Endothelial cell of umbilical vein (primary cell): ENCODE results near the gene KRTAP10-8. TPM values are rescaled to one million over a fixed set of nuclear protein-coding genes. Genes with fewer than 3 reads are reported as not detected.

ENCODE experiments used
- BruUV-seq: library from RNA; stranded (reverse); fragments of 400-500 nt; replicated peaks from 2 replicates; lab custom pipeline; 2021; lab: Mats Ljungman, UMichigan
- CTCF ChIA-PET: fragments of 300-600, 350-600 bp; sonication (Branson Sonifier 250); formaldehyde crosslinking; loops from one replicate; lab custom pipeline; 2021; ENCODE audit warnings: antibody characterized with exemption, inconsistent platforms; lab: Charles Lee
- POLR2A ChIA-PET: fragments of 300-600, 350-600 bp; sonication (Branson Sonifier 250); formaldehyde crosslinking; loops from one replicate; lab custom pipeline; 2021; ENCODE audit warnings: antibody characterized with exemption, inconsistent platforms; lab: Charles Lee
- DNase-seq: peaks from one replicate; pipeline ENCODE4 v3.0.0-alpha.2; 2011; ENCODE audit warnings: low read depth, low spot score
- FAIRE-seq: peaks from 2 replicates; lab custom pipeline; 2011; peaks lifted over from hg19 to GRCh38; lab: Jason Lieb, UNC
- H2AFZ ChIP-seq: 2 replicates; pipeline ENCODE4 v1.6.0; 2012; ENCODE audit warnings: low read depth, low read length, control low read depth, inconsistent platforms
- H3K27ac ChIP-seq: 2 replicates; pipeline ENCODE4 v1.5.1; 2011; ENCODE audit warnings: low read depth, mild to moderate bottlenecking, control low read depth, low read length, moderate library complexity; ENCODE audit not compliant: insufficient read depth
- H3K27me3 ChIP-seq, 2 experiments: 2 replicates each; pipeline versions ENCODE4 v1.6.0 to v1.6.1; 2011; ENCODE audit warnings: low read length in 2 of 2, mixed read lengths in 1 of 2; ENCODE audit not compliant: control insufficient read depth in 2 of 2, insufficient read depth in 2 of 2
- H3K36me3 ChIP-seq, 2 experiments: 2 replicates in 1 of 2; 3 replicates in 1 of 2; pipeline ENCODE4 v1.5.1; 2011; ENCODE audit warnings: low read length in 2 of 2, mild to moderate bottlenecking in 1 of 2, moderate library complexity in 1 of 2; ENCODE audit not compliant: control insufficient read depth in 2 of 2, insufficient read depth in 2 of 2; ENCODE audit errors: extremely low read depth in 1 of 2
- H3K4me1 ChIP-seq: 3 replicates; pipeline ENCODE4 v1.5.1; 2011; ENCODE audit warnings: mild to moderate bottlenecking, low read length; ENCODE audit not compliant: control insufficient read depth, insufficient read depth; ENCODE audit errors: extremely low read depth
- H3K4me2 ChIP-seq: 2 replicates; pipeline ENCODE4 v1.6.1; 2011; ENCODE audit warnings: low read length, control low read depth, mixed read lengths; ENCODE audit not compliant: insufficient read depth
- H3K4me3 ChIP-seq, 3 experiments: fragments of 200-600 bp in 1 of 3; sonication (generic), shearing (Covaris generic) in 1 of 3; replicated peaks in 1 of 3; 2 replicates each; pipeline ENCODE4 v1.5.1; 2011 to 2016; ENCODE audit warnings: control low read depth in 3 of 3, low read length in 3 of 3, mild to moderate bottlenecking in 2 of 3, inconsistent platforms in 1 of 3, low read depth in 1 of 3, moderate library complexity in 1 of 3; ENCODE audit not compliant: insufficient read depth in 1 of 3
- H3K79me2 ChIP-seq: 2 replicates; pipeline ENCODE4 v1.6.0; 2012; ENCODE audit warnings: low read length, inconsistent platforms; ENCODE audit not compliant: control insufficient read depth, insufficient read depth
- H3K9ac ChIP-seq: replicated peaks from 2 replicates; pipeline ENCODE3; 2011; ENCODE audit warnings: low read length, control low read depth; ENCODE audit not compliant: insufficient read depth; ENCODE audit errors: extremely low read depth
- H3K9me1 ChIP-seq: replicated peaks from 3 replicates; pipeline ENCODE4 v1.6.0; 2011; ENCODE audit warnings: mild to moderate bottlenecking, low read length; ENCODE audit not compliant: control insufficient read depth, insufficient read depth; ENCODE audit errors: extremely low read depth
- H3K9me3 ChIP-seq: replicated peaks from 2 replicates; pipeline ENCODE4 v1.5.1; 2012; ENCODE audit warnings: low read length, inconsistent platforms; ENCODE audit not compliant: control insufficient read depth, insufficient read depth
- H4K20me1 ChIP-seq: replicated peaks from 2 replicates; pipeline ENCODE3; 2011; ENCODE audit warnings: mild to moderate bottlenecking, low read length; ENCODE audit not compliant: control insufficient read depth, insufficient read depth; ENCODE audit errors: extremely low read depth
- EZH2 ChIP-seq: IDR thresholded peaks from 2 replicates; pipeline ENCODE4 v1.6.1; 2012; ENCODE audit warnings: borderline replicate concordance, low read depth, mild to moderate bottlenecking, moderate library complexity, low read length, inconsistent platforms; ENCODE audit not compliant: severe bottlenecking
- FOS ChIP-seq: IDR thresholded peaks from 2 replicates; pipeline ENCODE4 v1.6.1; 2011; ENCODE audit warnings: mild to moderate bottlenecking, low read length, moderate library complexity, borderline replicate concordance; ENCODE audit not compliant: insufficient read depth
- GATA2 ChIP-seq: IDR thresholded peaks from 2 replicates; pipeline ENCODE4 v1.7.0; 2011; ENCODE audit warnings: low read depth, mild to moderate bottlenecking, moderate library complexity, mixed read lengths, low read length; ENCODE audit not compliant: insufficient read length, insufficient read depth
- JUN ChIP-seq: IDR thresholded peaks from 2 replicates; pipeline ENCODE4 v1.6.1; 2011; ENCODE audit warnings: borderline replicate concordance, low read depth; ENCODE audit not compliant: insufficient read length, insufficient read depth
- MYC ChIP-seq: IDR thresholded peaks from one replicate; pipeline ENCODE4 v1.6.1; 2011; ENCODE audit warnings: mild to moderate bottlenecking, low read depth, low read length
- POLR2A ChIP-seq: IDR thresholded peaks from 2 replicates; pipeline ENCODE4 v1.6.1; 2012; ENCODE audit warnings: low read depth, mild to moderate bottlenecking, control low read depth, low read length
- POLR2AphosphoS5 ChIP-seq: IDR thresholded peaks from 2 replicates; pipeline ENCODE4 v1.6.1; 2012; ENCODE audit warnings: low read depth, mild to moderate bottlenecking, control low read depth, low read length, moderate library complexity; ENCODE audit not compliant: insufficient read depth
- dilution Hi-C: fragments of 300-500 bp; cut with MboI; formaldehyde crosslinking; loops from one replicate; pipeline ENCODE4 v1.15.0; 2019; ENCODE audit warnings: low sequenced_read_pairs; ENCODE audit not compliant: extremely low pct_ligation_motif_present
- intact Hi-C: fragments of 100-400 bp; cut with micrococcal nuclease; formaldehyde crosslinking; loops from one replicate; pipeline ENCODE4 v1.10.0; 2022
- polyA plus RNA-seq, 4 experiments: library from polyadenylated mRNA; depleted of rRNA in 3 of 4; stranded (reverse) in 3 of 4; unstranded in 1 of 4; fragments of >200 nt; gene quantifications; 2 replicates each; pipeline versions ENCODE4 v1.2.1 to v1.2.3, GENCODE V29; 2011 to 2012; ENCODE audit warnings: missing spikeins in 1 of 4
- total RNA-seq: library from RNA; stranded (reverse); gene quantifications from 2 replicates; pipeline ENCODE4 v1.2.3, GENCODE V29; 2021
- TF ChIP-seq, protein P1 (sequence below): IDR thresholded peaks from 2 replicates; pipeline ENCODE4 v1.6.1; 2011; ENCODE audit not compliant: insufficient read depth, insufficient read length
- TF ChIP-seq, protein P2 (sequence below), 2 donors: IDR thresholded peaks; 1 replicate in 1 of 2; 2 replicates in 1 of 2; pipeline ENCODE4 v1.5.1; 2011; ENCODE audit warnings: low read length in 2 of 2, mild to moderate bottlenecking in 2 of 2, moderate library complexity in 2 of 2, control low read depth in 1 of 2, inconsistent platforms in 1 of 2, low read depth in 1 of 2; ENCODE audit not compliant: insufficient read depth in 1 of 2; ENCODE audit errors: extremely low read depth in 1 of 2

KRTAP10-8 gene
- total and polyA plus RNA-seq, 2 donors (not counting 3 experiments of a cell fraction or from before 2014, with no cell fraction given), result not detected

DNA sequence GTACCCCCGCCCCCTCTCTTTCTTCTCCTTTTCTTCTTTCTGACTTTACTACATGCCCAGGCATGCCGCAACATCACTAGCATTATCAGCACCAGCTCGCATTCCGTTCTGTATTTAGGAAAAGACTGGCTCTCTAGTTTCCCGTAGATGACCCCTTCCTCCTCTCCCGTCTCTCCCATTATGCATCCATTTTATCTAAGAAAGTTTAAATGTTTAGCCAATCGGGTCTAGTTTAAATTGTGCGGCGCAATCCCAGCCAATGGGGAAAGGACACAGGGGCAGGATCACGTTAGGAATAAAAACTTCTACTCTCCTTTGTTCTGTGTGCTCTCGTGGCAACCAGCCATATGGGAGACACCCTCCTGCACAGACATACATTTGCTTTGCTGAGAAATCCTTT is 13.8 kb upstream of the KRTAP10-8 start:
- no peaks in the 10 kb centered on the region for H3K4me1 ChIP-seq
- H4K20me1 ChIP-seq, result no peaks in the 10 kb centered on the region
- H3K36me3 ChIP-seq, result no peaks in the 10 kb centered on the region
- H3K9me1 ChIP-seq, result no peaks in the 10 kb centered on the region
- TF ChIP-seq POLR2AphosphoS5, result no peak
- TF ChIP-seq POLR2A, result no peak
- no peak for TF ChIP-seq FOS
- TF ChIP-seq, protein P1, sequence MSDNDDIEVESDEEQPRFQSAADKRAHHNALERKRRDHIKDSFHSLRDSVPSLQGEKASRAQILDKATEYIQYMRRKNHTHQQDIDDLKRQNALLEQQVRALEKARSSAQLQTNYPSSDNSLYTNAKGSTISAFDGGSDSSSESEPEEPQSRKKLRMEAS, result no peak
- no peak for TF ChIP-seq GATA2
- TF ChIP-seq MYC, result no peak
- no peak for TF ChIP-seq JUN
- TF ChIP-seq, protein P2, sequence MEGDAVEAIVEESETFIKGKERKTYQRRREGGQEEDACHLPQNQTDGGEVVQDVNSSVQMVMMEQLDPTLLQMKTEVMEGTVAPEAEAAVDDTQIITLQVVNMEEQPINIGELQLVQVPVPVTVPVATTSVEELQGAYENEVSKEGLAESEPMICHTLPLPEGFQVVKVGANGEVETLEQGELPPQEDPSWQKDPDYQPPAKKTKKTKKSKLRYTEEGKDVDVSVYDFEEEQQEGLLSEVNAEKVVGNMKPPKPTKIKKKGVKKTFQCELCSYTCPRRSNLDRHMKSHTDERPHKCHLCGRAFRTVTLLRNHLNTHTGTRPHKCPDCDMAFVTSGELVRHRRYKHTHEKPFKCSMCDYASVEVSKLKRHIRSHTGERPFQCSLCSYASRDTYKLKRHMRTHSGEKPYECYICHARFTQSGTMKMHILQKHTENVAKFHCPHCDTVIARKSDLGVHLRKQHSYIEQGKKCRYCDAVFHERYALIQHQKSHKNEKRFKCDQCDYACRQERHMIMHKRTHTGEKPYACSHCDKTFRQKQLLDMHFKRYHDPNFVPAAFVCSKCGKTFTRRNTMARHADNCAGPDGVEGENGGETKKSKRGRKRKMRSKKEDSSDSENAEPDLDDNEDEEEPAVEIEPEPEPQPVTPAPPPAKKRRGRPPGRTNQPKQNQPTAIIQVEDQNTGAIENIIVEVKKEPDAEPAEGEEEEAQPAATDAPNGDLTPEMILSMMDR (IDR thresholded peaks at IDR 0.05; ENCODE audit: extremely low read depth in 1 of 2, insufficient read depth in 1 of 2, low read depth in 1 of 2, low read length in 2 of 2), result no peak
- TF ChIP-seq EZH2, result no peak
- intact Hi-C loops, result no loop called here
- H2AFZ ChIP-seq, result no peak overlapping the region
- DNase-seq, result no peak
- H3K9me3 ChIP-seq, result no peaks in the 10 kb centered on the region
- peaks cover 0 to 2% of the 10 kb centered on the region in 2 experiments for H3K27me3 ChIP-seq
- no peak overlapping the region for H3K27ac ChIP-seq
- dilution Hi-C loops, result no loop called here
- H3K9ac ChIP-seq, result no peak overlapping the region
- no peak overlapping the region for H3K4me2 ChIP-seq
- POLR2A ChIA-PET, result no interaction called here
- no TSS peak for BruUV-seq
- no peak for FAIRE-seq
- no peak overlapping the region for H3K4me3 ChIP-seq
- no peaks in the 10 kb centered on the region for H3K79me2 ChIP-seq
- CTCF ChIA-PET, result no interaction called here
